ENCODE data around the gene ABR.

Gene ABR

DNA sequence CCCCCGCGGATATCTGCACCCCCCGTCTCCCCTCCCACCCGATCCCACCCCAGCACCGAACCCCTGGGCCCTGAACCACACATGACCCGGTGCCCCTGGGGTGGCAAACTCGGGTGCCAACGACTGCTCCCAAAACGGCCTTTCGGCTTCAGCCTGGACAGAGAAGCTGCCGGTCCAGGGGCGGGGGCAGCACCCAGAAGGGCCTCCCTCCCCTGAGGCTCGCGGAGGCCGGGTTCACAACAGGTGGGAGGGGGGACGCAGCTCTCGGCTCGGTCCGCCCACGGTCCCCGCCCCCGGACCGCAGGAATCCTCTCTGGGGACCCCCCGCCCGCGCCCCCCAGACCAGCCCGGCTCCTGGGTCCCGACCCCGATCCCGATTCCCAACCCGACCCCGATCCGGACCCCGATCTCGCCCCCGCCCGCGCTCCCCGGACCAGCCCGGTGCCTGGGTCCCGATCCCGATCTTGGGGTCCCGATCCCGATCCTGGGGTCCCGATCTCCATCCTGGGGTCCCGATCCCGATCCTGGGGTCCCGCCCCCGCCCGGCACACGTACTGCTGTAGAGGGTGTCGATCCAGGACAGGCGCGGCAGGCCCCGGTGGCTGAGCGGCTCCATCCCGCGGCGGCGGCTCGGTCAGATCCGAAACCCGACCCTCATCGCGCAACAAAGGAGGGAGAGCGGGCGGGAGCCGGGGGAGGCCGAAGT is 516 bp downstream of the ABR start:
- no peak overlapping the region for H3K27ac ChIP-seq (replicated peaks)
- H3K4me3 ChIP-seq (replicated peaks; ENCODE audit: insufficient read depth, low read length): no peak overlapping the region
- H3K27me3 ChIP-seq (ENCODE audit: insufficient read depth, poor library complexity, severe bottlenecking): no peaks in the 10 kb centered on the region
- no peak for DNase-seq (ENCODE audit: low read depth in 1 of 2, low spot score in 1 of 2)
- TF ChIP-seq, protein P1, sequence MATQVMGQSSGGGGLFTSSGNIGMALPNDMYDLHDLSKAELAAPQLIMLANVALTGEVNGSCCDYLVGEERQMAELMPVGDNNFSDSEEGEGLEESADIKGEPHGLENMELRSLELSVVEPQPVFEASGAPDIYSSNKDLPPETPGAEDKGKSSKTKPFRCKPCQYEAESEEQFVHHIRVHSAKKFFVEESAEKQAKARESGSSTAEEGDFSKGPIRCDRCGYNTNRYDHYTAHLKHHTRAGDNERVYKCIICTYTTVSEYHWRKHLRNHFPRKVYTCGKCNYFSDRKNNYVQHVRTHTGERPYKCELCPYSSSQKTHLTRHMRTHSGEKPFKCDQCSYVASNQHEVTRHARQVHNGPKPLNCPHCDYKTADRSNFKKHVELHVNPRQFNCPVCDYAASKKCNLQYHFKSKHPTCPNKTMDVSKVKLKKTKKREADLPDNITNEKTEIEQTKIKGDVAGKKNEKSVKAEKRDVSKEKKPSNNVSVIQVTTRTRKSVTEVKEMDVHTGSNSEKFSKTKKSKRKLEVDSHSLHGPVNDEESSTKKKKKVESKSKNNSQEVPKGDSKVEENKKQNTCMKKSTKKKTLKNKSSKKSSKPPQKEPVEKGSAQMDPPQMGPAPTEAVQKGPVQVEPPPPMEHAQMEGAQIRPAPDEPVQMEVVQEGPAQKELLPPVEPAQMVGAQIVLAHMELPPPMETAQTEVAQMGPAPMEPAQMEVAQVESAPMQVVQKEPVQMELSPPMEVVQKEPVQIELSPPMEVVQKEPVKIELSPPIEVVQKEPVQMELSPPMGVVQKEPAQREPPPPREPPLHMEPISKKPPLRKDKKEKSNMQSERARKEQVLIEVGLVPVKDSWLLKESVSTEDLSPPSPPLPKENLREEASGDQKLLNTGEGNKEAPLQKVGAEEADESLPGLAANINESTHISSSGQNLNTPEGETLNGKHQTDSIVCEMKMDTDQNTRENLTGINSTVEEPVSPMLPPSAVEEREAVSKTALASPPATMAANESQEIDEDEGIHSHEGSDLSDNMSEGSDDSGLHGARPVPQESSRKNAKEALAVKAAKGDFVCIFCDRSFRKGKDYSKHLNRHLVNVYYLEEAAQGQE (IDR thresholded peaks at IDR 0.05; ENCODE audit: insufficient replicate concordance, low read depth): no peak
- TF ChIP-seq POLR2AphosphoS5 (IDR thresholded peaks at IDR 0.05; ENCODE audit: low read depth): no peak
- TF ChIP-seq SPI1 (IDR thresholded peaks at IDR 0.05; ENCODE audit: borderline replicate concordance, low read depth): no peak
- TF ChIP-seq, protein P2, sequence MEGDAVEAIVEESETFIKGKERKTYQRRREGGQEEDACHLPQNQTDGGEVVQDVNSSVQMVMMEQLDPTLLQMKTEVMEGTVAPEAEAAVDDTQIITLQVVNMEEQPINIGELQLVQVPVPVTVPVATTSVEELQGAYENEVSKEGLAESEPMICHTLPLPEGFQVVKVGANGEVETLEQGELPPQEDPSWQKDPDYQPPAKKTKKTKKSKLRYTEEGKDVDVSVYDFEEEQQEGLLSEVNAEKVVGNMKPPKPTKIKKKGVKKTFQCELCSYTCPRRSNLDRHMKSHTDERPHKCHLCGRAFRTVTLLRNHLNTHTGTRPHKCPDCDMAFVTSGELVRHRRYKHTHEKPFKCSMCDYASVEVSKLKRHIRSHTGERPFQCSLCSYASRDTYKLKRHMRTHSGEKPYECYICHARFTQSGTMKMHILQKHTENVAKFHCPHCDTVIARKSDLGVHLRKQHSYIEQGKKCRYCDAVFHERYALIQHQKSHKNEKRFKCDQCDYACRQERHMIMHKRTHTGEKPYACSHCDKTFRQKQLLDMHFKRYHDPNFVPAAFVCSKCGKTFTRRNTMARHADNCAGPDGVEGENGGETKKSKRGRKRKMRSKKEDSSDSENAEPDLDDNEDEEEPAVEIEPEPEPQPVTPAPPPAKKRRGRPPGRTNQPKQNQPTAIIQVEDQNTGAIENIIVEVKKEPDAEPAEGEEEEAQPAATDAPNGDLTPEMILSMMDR (IDR thresholded peaks at IDR 0.05; ENCODE audit: insufficient read depth, low read length): no peak
- TF ChIP-seq GABPA (IDR thresholded peaks at IDR 0.05; ENCODE audit: low read depth): no peak

DNA sequence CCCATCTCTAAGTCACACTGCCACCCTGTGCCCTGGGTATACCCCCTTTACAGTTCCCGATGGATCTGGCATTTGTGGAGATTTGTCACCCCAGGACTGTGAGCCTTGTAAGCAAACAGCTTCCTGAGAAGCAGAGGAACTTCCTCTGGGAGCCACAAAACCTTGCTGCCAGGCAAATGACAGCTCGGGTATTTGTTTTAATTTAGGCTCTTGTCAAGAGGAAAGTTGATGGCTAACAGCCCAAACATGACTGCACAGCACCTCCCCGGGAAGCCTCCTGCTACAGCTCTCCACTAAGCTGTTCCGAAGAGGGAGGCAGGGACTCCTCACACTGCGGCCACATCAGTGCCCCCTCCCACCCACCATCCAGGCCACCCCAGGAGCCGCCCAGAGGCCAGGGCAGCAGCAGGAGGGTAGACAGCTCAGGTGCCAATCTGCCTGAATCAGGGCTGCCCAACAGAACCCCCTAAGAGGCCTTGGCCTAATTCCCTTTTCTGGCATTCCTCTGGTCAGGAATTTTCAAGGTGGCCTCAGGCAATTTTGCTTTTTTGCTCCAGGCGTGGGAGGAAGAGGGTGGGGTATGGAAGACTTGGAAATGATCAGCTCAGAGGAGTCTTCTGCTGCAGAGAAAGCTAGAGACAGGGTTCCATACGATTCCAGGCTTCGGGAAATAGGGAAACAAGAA is 2.6 kb downstream of the ABR start:
- Histone ChIP-seq H3K4me3 (replicated peaks; ENCODE audit: insufficient read depth, low read length) (no peak overlapping the region), H3K27me3 (ENCODE audit: insufficient read depth, poor library complexity, severe bottlenecking) (no peaks in the 10 kb centered on the region), H3K27ac (replicated peaks) (no peak overlapping the region)
- TF ChIP-seq POLR2AphosphoS5 (IDR thresholded peaks at IDR 0.05; ENCODE audit: low read depth) (no peak), SPI1 (IDR thresholded peaks at IDR 0.05; ENCODE audit: borderline replicate concordance, low read depth) (no peak), GABPA (IDR thresholded peaks at IDR 0.05; ENCODE audit: low read depth) (no peak)
- TF ChIP-seq, protein P1 (IDR thresholded peaks at IDR 0.05; ENCODE audit: insufficient replicate concordance, low read depth): no peak
- TF ChIP-seq, protein P2 (IDR thresholded peaks at IDR 0.05; ENCODE audit: insufficient read depth, low read length): no peak
- no peak for DNase-seq (ENCODE audit: low read depth in 1 of 2, low spot score in 1 of 2)

DNA sequence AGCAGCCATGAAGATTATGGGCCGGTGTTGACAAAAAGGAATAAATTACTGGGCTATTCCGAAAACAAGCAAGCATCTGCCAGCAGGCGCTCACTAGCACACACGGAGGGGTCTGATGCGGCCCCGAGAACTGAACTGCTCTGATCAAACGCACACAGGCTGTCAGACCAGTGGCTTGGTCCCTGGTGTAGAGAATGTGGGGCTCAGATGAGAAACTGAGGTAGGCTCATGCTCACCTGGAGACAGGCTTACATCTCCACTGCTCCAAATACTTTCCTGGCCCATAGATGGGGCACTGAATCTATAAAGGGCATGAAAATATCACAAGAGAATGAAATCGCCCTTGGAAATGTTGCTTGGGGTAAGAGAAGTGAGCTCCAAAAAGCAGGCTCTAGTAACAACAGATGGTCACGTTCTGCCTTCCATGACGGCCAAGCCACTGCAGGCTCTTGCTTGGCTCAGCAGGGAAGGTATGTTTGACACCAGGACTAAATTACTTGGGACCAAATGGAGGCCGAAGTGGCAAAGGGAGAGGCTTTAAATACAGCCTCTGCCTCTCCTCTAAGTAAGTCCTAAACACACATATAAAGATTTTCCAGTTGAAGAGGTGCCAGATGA is 5.4 kb downstream of the ABR start:
- Histone ChIP-seq H3K4me3 (replicated peaks; ENCODE audit: insufficient read depth, low read length) (no peak overlapping the region), H3K27ac (replicated peaks) (no peak overlapping the region), H3K27me3 (ENCODE audit: insufficient read depth, poor library complexity, severe bottlenecking) (no peaks in the 10 kb centered on the region)
- TF ChIP-seq GABPA (IDR thresholded peaks at IDR 0.05; ENCODE audit: low read depth) (no peak), POLR2AphosphoS5 (IDR thresholded peaks at IDR 0.05; ENCODE audit: low read depth) (no peak), SPI1 (IDR thresholded peaks at IDR 0.05; ENCODE audit: borderline replicate concordance, low read depth) (no peak)
- TF ChIP-seq, protein P2 (IDR thresholded peaks at IDR 0.05; ENCODE audit: insufficient read depth, low read length): no peak
- DNase-seq (ENCODE audit: low read depth in 1 of 2, low spot score in 1 of 2): no peak

Data from HL-60 (cell line).